ENCODE results near the gene AEBP2.

AEBP2 gene

DNA sequence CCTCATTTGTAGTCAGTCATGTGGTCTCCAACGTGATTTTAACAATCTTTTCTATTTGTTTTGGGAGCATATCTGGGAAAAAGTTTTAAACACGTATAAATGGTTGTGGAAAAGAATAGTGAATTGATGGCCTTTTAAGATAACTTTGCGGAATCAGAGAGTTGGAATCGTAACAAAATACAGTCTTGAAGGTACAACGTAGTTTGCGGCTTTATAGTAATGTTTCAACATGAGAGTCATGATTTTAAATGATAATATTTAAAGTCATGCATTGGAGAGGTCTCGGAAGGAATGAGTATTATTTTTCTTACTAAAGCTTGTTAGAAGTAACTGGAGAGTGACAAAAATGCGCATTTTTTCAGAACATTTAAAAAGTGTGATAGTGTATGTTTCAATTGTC lies 1.6 kb downstream of the AEBP2 start:
- DNase-seq (ENCODE audit: insufficient read length) (no peak), FAIRE-seq (no peak)

DNA sequence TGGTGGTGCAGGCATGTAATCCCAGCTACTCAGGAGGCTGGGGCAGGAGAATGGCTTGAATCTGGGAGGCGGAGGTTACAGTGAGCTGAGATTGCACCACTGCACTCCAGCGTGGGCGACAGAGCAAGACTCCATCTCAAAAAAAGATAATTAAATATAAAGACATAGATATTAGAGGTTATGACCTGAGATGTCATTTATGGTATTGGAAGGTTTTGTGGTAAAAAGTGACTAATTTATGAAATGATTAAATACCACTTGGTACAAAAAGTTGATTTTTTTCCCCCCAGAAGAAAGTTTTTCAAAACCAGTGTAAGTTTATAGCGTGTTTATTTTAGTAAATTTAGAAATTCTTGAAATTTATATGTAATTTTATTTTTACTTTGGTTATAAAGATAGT lies 4.3 kb downstream of the AEBP2 start:
- DNase-seq (ENCODE audit: insufficient read length) (no peak), FAIRE-seq (no peak)
- TF ChIP-seq POLR2A (IDR thresholded peaks at IDR 0.05; ENCODE audit: low read depth, low read length) (no peak), TAF1 (IDR thresholded peaks at IDR 0.05; ENCODE audit: borderline replicate concordance, low read depth, low read length) (no peak), POLR2AphosphoS5 (IDR thresholded peaks at IDR 0.05; ENCODE audit: low read depth, low read length) (no peak)

More for the DNA sequence above, 1.6 kb downstream of the AEBP2 start:
- TF ChIP-seq POLR2AphosphoS5 (IDR thresholded peaks at IDR 0.05; ENCODE audit: low read depth, low read length) (no peak), TAF1 (IDR thresholded peaks at IDR 0.05; ENCODE audit: borderline replicate concordance, low read depth, low read length) (no peak), POLR2A (IDR thresholded peaks at IDR 0.05; ENCODE audit: low read depth, low read length) (no peak)

DNA sequence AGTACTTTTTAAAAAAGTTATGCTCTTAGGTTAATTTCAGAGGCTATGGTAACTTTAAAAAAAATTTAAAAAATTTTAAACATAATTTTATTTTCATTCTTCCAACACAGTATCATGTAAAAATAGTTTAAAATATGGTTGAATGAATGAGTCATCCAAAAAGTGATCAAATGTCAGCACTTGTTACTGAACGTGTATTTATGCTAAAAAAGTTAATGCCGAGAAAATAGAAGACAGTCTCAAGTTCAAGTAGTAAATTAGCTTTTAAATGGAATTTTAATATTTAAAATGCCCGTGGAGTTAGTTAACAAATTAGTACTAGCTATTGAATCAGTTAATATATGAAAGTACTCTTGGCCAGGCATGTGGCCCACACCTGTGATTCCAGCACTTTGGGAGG lies 4.8 kb downstream of the AEBP2 start:
- DNase-seq (ENCODE audit: insufficient read length) (no peak), FAIRE-seq (no peak)
- no peak for TF ChIP-seq TAF1 (IDR thresholded peaks at IDR 0.05; ENCODE audit: borderline replicate concordance, low read depth, low read length)
- no peak for TF ChIP-seq POLR2AphosphoS5 (IDR thresholded peaks at IDR 0.05; ENCODE audit: low read depth, low read length)
- TF ChIP-seq POLR2A (IDR thresholded peaks at IDR 0.05; ENCODE audit: low read depth, low read length) = no peak

DNA sequence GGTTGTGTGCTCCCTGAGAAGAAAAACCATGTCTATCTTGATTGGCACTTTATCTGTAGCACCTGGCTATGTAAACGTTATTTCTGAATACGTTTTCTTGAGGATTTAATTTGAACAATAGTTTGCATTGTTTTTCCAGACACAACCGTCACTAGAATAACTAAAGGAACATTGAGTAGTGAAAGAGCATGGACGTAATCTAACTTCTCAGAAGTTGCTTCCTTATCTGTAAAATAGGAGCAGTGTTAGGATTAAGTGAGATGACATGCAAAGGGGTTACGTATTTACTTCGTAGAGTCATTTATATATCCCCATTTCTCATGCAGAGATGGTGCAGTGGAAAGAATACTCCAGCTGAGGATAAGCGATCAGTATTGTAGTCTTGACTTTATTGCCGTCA lies 8.1 kb downstream of the AEBP2 start:
- TF ChIP-seq POLR2A (IDR thresholded peaks at IDR 0.05; ENCODE audit: low read depth, low read length) (no peak), POLR2AphosphoS5 (IDR thresholded peaks at IDR 0.05; ENCODE audit: low read depth, low read length) (no peak), TAF1 (IDR thresholded peaks at IDR 0.05; ENCODE audit: borderline replicate concordance, low read depth, low read length) (no peak)
- no peak for DNase-seq (ENCODE audit: insufficient read length)
- no peak for FAIRE-seq

DNA sequence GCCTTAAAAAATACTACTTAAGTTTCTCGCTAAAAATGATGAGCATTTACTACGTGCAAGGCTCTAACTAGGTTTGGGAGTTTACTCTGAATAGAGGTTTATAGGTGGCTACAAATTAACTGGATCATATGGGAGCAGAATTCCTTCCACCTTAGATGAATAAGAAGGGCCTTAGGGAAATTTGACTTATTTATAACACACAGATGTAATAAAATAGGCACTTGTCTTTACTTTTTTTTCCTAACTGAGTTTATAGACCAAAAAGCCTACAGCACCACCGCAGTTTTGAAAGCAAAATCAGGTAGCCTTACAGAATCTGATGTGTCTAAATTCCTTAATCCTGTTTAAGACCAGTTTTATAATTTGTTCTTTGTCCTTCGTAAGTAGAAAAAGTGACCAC lies 10.5 kb downstream of the AEBP2 start:
- no peak for FAIRE-seq
- no peak for DNase-seq (ENCODE audit: insufficient read length)
- no peak for TF ChIP-seq TAF1 (IDR thresholded peaks at IDR 0.05; ENCODE audit: borderline replicate concordance, low read depth, low read length)
- TF ChIP-seq POLR2AphosphoS5 (IDR thresholded peaks at IDR 0.05; ENCODE audit: low read depth, low read length) = no peak
- no peak for TF ChIP-seq POLR2A (IDR thresholded peaks at IDR 0.05; ENCODE audit: low read depth, low read length)

DNA sequence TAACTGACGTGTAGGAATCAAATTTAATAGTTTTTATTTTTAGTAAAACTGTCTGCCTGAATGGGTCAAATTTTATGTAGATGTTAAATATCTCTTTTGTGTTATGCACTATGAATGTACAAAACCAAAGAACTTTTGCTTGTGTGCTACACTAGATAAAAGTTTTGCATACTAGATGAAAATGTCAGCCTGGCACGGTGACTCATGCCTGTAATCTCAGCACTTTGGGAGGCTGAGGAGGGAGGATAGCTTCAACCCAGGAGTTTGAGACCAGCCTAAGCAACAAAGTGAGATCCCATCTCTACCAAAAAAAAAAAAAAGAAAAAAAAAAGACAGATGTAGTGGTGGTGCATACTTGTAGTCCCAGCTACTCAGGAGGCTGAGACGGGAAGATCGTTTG lies 11.1 kb downstream of the AEBP2 start:
- TF ChIP-seq TAF1 (IDR thresholded peaks at IDR 0.05; ENCODE audit: borderline replicate concordance, low read depth, low read length) (no peak), POLR2AphosphoS5 (IDR thresholded peaks at IDR 0.05; ENCODE audit: low read depth, low read length) (no peak), POLR2A (IDR thresholded peaks at IDR 0.05; ENCODE audit: low read depth, low read length) (no peak)
- no peak for FAIRE-seq
- no peak for DNase-seq (ENCODE audit: insufficient read length)

DNA sequence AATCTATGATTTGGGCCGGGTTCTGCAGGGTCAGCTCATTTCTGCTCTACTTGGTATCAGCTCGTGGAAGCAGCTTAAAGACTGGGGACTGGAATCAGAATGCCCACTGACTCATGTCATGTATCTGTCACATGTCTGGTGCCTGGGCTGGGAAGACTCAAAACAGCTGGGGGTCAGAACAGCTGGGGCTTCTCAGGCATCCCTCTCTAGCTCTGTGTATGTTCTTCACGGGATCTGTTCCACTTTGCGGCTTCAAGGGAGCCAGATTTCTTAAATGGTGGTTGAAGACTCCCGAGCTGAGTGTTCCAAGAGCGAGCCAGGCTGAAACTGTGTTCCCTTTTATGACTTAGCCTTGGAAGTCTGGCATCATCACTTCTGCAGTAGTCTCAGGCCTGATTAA lies 11.9 kb downstream of the AEBP2 start:
- DNase-seq (ENCODE audit: insufficient read length) (no peak), FAIRE-seq (peak; percentile 50)
- no peak for TF ChIP-seq POLR2AphosphoS5 (IDR thresholded peaks at IDR 0.05; ENCODE audit: low read depth, low read length)
- no peak for TF ChIP-seq TAF1 (IDR thresholded peaks at IDR 0.05; ENCODE audit: borderline replicate concordance, low read depth, low read length)
- no peak for TF ChIP-seq POLR2A (IDR thresholded peaks at IDR 0.05; ENCODE audit: low read depth, low read length)

DNA sequence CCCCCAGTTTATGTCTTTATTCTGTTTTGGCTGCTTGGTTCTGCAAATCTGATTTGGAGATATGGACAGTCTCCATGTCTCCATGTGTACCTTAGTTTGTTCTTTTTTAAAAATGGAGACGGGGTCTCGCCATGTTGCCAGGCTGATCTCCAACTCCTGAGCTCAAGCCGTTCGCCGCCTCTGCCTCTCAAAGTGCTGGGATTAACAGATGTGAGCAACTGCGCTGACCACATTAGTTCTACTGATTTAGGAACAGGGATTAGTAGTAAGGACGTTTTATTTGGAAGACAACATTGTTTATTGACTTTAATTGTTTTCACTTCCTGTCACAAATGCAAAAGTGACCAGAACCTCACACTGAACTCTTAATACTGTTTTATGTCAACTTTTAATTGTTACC lies 14.7 kb downstream of the AEBP2 start:
- DNase-seq (ENCODE audit: insufficient read length) = no peak
- FAIRE-seq = no peak
- TF ChIP-seq TAF1 (IDR thresholded peaks at IDR 0.05; ENCODE audit: borderline replicate concordance, low read depth, low read length) (no peak), POLR2A (IDR thresholded peaks at IDR 0.05; ENCODE audit: low read depth, low read length) (no peak)

DNA sequence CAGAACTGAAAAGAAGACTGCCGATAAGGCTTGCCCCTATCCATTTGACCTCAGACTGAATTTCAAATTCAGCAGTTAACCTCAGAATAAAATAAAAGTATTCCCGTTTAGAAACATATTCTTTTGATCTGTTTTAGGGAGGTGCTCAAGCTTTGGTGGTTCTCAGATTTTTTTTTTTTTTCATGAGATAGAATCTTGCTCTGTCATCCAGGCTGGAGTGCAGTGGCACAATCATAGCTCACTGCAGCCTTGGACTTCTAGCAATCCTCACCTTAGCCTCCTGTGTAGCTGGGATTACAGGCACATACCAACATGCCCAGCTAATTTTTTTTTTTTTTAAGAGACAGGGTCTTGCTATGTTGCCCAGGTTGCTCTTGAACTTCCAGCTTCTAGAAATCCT lies 15.5 kb downstream of the AEBP2 start:
- FAIRE-seq (no peak), DNase-seq (ENCODE audit: insufficient read length) (no peak)
- no peak for TF ChIP-seq POLR2A (IDR thresholded peaks at IDR 0.05; ENCODE audit: low read depth, low read length)
- TF ChIP-seq POLR2AphosphoS5 (IDR thresholded peaks at IDR 0.05; ENCODE audit: low read depth, low read length) = no peak
- no peak for TF ChIP-seq TAF1 (IDR thresholded peaks at IDR 0.05; ENCODE audit: borderline replicate concordance, low read depth, low read length)

DNA sequence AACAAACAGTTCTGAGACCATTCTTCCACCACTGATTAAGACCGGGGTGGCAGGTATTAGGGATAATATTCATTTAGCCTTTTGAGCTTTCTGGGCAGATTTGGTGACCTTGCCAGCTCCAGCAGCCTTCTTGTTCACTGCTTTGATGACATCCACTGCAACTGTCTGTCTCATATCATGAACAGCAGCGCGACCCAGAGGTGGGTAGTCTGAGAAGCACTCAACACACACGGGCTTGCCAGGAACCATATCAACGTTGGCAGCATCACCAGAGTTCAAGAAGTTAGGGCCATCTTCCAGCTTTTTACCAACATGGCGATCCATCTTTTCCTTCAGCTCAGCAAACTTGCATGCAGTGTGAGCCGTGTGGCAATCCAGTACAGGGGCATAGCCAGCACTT lies 16.9 kb downstream of the AEBP2 start:
- FAIRE-seq (no peak), DNase-seq (ENCODE audit: insufficient read length) (no peak)
- TF ChIP-seq POLR2A (IDR thresholded peaks at IDR 0.05; ENCODE audit: low read depth, low read length) (no peak), POLR2AphosphoS5 (IDR thresholded peaks at IDR 0.05; ENCODE audit: low read depth, low read length) (no peak), TAF1 (IDR thresholded peaks at IDR 0.05; ENCODE audit: borderline replicate concordance, low read depth, low read length) (no peak)

DNA sequence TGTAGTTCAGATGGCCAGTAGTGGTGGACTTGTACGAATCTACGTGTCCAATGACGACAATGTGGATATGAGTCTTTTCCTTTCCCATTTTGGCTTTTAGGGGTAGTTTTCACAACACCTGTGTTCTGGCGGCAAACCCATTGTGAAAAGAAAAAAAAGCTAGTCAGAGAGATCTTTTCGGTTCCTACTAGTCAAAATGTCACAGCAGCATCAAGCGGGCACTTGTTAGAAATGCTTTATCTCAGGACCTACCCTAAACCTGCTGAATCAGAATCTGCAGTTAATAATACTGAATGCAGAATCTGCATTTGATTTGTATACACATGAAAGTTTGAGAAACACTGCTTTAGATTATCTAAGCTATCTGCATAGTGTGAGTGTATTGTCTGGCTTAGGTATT lies 18.3 kb downstream of the AEBP2 start:
- FAIRE-seq (no peak), DNase-seq (ENCODE audit: insufficient read length) (no peak)
- no peak for TF ChIP-seq TAF1 (IDR thresholded peaks at IDR 0.05; ENCODE audit: borderline replicate concordance, low read depth, low read length)
- no peak for TF ChIP-seq POLR2A (IDR thresholded peaks at IDR 0.05; ENCODE audit: low read depth, low read length)
- TF ChIP-seq POLR2AphosphoS5 (IDR thresholded peaks at IDR 0.05; ENCODE audit: low read depth, low read length) = no peak

DNA sequence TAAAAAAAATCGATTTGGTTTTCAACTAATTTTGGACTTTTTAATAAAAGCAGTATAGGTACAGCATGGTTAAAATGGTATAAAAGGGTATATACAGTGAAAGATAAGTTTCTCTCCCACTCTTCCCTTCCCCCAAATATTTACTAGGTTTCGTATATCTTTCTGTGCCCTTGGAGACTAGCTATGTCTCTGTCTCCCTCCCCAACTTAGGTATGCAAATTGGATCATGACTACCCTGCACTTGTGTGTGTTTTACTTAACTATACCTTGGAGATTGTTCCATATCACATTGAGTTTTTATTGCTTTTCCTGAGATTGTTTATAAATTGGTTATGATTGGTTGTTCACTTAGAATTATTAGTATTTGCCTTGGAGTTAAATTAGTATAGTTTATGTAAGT lies 19.4 kb downstream of the AEBP2 start:
- no peak for TF ChIP-seq POLR2AphosphoS5 (IDR thresholded peaks at IDR 0.05; ENCODE audit: low read depth, low read length)
- FAIRE-seq (no peak), DNase-seq (ENCODE audit: insufficient read length) (no peak)

DNA sequence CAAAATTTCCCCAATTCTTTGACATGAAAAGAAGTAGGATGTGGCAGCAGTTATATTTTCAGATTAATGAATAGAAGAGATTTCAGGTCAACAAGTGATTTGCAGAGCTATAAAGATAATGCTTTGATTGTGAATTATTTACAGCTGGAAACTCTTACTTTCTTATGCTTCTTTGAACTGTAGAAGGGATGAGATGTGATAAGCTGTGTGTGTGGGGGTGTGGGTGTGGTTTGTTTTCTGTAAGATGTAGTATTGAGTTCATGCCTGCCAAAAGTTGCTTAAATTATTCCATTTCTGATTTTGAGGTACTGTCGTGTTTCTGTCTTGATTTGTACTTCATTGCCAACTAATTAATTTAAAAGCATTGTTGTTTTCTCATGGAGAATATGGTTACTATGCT lies 22.7 kb downstream of the AEBP2 start:
- DNase-seq (ENCODE audit: insufficient read length) (no peak), FAIRE-seq (no peak)
- TF ChIP-seq POLR2AphosphoS5 (IDR thresholded peaks at IDR 0.05; ENCODE audit: low read depth, low read length) (no peak), TAF1 (IDR thresholded peaks at IDR 0.05; ENCODE audit: borderline replicate concordance, low read depth, low read length) (no peak), POLR2A (IDR thresholded peaks at IDR 0.05; ENCODE audit: low read depth, low read length) (no peak)

Data from GM12892 (cell line).